Activated T-helper 17 cell treated with anti-CD3 and anti-CD28 coated beads, Interleukin-2, amount 50 U/mL, for 72 hours (primary cell): Measurements from ENCODE around the gene FBN2. TPM values are rescaled to one million over a fixed set of nuclear protein-coding genes. Genes with fewer than 3 reads are reported as not detected.
"Not testable (repeated sequence)": the region's sequence is repeated elsewhere in the genome, so short reads cannot be mapped to it uniquely, and the experiment has no call there.

Experiments used
- ATAC-seq: fragments of 150-1000 bp; cut with Tn5 transposase; replicated peaks from 2 replicates; pipeline ENCODE4 v1.10.0; 2021; ENCODE audit warnings: mild to moderate bottlenecking, moderate library complexity
- H3K27ac Mint-ChIP-seq: one replicate; pipeline ENCODE4 v1.8.0; 2022; ENCODE audit warnings: mixed read lengths
- H3K27me3 Mint-ChIP-seq: one replicate; pipeline ENCODE4 v1.8.0; 2022; ENCODE audit warnings: mixed read lengths
- H3K36me3 Mint-ChIP-seq: one replicate; pipeline ENCODE4 v1.8.0; 2022; ENCODE audit warnings: low read depth, mild to moderate bottlenecking, mixed read lengths
- H3K4me1 Mint-ChIP-seq: one replicate; pipeline ENCODE4 v1.8.0; 2022; ENCODE audit warnings: mixed read lengths
- H3K4me3 Mint-ChIP-seq: one replicate; pipeline ENCODE4 v1.8.0; 2022; ENCODE audit warnings: mild to moderate bottlenecking, mixed read lengths
- H3K9me3 Mint-ChIP-seq: one replicate; pipeline ENCODE4 v1.8.0; 2022; ENCODE audit warnings: mixed read lengths
- total RNA-seq, 2 donors: library from RNA; stranded (reverse); gene quantifications; one replicate each; pipeline ENCODE4 v1.2.3, GENCODE V29; 2022

The FBN2 gene
- total RNA-seq, 2 donors from 2014 or later: not detected

DNA sequence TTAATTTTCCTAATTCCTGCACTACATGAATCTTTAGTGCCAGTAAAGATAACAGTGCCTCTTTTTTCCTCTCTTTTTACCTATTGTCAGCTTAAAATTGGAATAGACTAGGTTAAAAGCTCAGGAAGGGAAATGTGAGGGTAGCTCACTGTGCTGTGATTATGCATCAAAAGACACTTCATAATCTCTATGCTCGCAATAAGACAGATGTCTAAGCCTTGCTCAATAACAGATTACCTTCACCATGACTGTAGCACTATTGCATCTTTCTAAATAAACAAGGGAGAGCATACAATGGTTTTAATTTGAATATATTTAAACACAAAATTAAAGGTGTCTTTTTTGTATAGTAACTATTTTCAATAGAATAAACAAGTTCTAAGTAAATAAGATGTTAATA, 130.1 kb downstream of the FBN2 start:
- H3K27me3 Mint-ChIP-seq: no peaks in the 10 kb centered on the region
- ATAC-seq: no peak
- no peak overlapping the region for H3K27ac Mint-ChIP-seq
- H3K9me3 Mint-ChIP-seq: no peaks in the 10 kb centered on the region
- no peak overlapping the region for H3K4me3 Mint-ChIP-seq
- H3K36me3 Mint-ChIP-seq: no peaks in the 10 kb centered on the region
- H3K4me1 Mint-ChIP-seq: no peaks in the 10 kb centered on the region

DNA sequence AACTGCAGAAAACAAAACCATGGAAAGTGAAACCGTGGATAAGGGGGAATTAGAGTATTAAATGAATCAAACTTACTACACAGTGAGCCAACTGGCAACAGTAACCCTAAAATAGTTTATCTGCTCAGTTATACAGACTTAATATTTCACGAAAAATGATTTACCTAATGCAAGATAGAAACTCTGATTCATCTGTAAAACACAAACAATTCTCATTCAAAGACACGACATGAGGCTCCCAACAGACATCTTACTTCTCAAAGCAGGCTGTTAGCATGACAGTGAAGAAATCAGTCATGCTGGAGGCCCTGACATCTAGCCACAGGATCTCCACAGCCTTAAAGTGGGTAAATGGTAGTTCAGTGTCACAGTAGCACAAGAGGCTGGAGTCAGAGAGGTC, 131.2 kb downstream of the FBN2 start:
- Mint-ChIP-seq H3K27ac (no peak overlapping the region), H3K27me3 (no peaks in the 10 kb centered on the region), H3K4me1 (no peaks in the 10 kb centered on the region), H3K9me3 (no peaks in the 10 kb centered on the region), H3K36me3 (no peaks in the 10 kb centered on the region), H3K4me3 (no peak overlapping the region)
- no peak for ATAC-seq

DNA sequence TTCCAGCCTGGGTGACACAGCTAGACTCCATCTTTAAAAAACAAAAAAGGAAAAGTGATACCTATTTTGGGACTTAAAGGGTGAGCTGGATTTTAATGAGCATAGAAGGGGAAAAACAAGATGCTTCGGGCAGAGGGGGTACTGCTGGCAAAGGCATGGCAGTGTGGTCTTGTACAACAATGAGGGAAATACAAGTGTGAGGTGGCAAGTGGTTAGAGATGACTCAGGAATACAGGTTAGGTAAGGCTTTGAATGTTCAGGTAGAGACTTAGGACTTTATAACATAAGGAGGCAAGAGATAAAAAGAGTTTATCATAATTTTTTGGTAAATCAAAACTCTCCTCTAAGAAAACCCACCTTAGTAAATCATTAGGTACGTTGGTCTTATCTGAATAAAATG, 132.9 kb downstream of the FBN2 start:
- Mint-ChIP-seq H3K27me3 (no peaks in the 10 kb centered on the region), H3K4me3 (no peak overlapping the region), H3K9me3 (no peaks in the 10 kb centered on the region), H3K4me1 (no peaks in the 10 kb centered on the region), H3K27ac (no peak overlapping the region), H3K36me3 (no peaks in the 10 kb centered on the region)
- ATAC-seq: no peak

DNA sequence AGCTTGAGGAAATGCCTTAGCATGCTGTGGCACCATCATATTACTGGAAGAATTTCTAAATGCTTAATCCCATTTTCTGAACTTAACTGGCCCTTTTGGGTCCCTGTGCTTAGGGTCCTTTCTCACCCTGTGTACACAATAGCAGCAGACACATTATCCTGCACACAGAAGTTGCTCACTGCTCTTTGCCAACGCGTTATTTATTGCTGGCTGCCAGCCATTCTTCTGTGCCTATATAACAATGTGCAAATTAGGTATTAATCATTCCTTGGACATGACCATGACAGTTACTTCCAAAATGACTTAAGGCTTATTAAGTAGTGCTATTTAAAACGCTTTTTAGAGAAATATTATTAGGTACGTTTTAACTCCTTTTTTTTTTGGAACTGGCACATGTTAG, 134.7 kb downstream of the FBN2 start:
- H3K36me3 Mint-ChIP-seq: no peaks in the 10 kb centered on the region
- no peak overlapping the region for H3K4me3 Mint-ChIP-seq
- no peak for ATAC-seq
- H3K27ac Mint-ChIP-seq: no peak overlapping the region
- peaks cover 4% of the 10 kb centered on the region for H3K9me3 Mint-ChIP-seq
- H3K4me1 Mint-ChIP-seq: no peaks in the 10 kb centered on the region
- H3K27me3 Mint-ChIP-seq: peaks cover 3% of the 10 kb centered on the region

DNA sequence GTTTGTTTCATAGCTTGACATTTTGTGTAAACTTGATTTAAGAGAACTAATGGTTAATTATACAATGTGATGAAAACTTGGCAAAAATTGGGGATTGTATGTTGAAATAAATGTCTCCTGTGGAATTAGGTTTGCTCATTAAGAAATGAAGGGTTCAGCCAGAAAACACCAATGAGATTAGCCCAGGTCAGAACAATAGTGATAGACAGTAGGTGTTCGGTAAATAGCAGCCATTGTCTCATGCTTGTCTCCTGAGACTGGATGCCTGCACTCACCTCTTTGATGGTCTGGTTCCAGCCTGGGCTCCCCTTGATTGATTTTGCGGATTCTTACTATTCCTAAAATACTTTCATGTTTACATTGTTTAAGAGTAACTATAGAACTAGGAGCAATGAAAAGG, 135.5 kb downstream of the FBN2 start:
- H3K27ac Mint-ChIP-seq: no peak overlapping the region
- no peak overlapping the region for H3K4me3 Mint-ChIP-seq
- H3K4me1 Mint-ChIP-seq: no peaks in the 10 kb centered on the region
- no peaks in the 10 kb centered on the region for H3K36me3 Mint-ChIP-seq
- H3K27me3 Mint-ChIP-seq: peaks cover 3% of the 10 kb centered on the region
- no peak for ATAC-seq
- peaks cover 4% of the 10 kb centered on the region for H3K9me3 Mint-ChIP-seq

DNA sequence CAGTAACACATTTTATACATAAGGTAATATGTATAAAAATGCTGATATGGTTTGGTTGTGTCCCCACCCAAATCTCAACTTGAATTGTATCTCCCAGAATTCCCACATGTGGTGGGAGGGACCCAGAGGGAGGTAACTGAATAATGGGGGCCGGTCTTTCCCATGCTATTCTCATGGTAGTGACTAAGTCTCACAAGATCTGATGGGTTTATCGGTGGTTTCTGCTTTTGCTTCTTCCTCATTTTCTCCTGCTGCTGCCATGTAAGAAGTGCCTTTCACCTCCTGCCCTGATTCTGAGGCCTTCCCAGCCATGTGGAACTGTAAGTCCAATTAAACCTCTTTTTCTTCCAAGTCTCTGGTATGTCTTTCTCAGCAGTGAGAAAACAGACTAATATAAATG, 137.3 kb downstream of the FBN2 start:
- H3K27ac Mint-ChIP-seq, H3K27me3 Mint-ChIP-seq, ATAC-seq, H3K4me1 Mint-ChIP-seq, H3K4me3 Mint-ChIP-seq, H3K9me3 Mint-ChIP-seq, H3K36me3 Mint-ChIP-seq: not testable (repeated sequence)

DNA sequence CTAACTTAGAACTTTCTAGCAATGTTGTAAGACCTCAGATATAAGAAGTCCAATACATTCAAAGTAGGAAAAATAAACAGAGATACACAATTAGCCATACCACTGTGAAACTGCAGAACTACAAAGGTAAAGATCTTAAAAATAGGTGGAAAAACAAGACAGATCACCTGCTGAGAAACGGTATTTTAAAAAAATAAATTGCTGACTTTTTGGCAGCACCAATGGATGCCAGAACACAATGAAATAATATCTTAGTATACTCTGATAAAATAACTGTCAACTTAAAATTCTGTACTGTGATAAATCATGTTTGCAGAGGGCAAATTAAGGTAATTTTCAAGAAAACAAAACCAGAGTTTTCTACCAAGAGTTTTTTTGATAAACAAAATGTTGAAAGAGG, 138.9 kb downstream of the FBN2 start:
- no peak for ATAC-seq
- peaks cover 4% of the 10 kb centered on the region for H3K9me3 Mint-ChIP-seq
- peaks cover 3% of the 10 kb centered on the region for H3K27me3 Mint-ChIP-seq
- no peaks in the 10 kb centered on the region for H3K4me1 Mint-ChIP-seq
- H3K36me3 Mint-ChIP-seq: no peaks in the 10 kb centered on the region
- H3K27ac Mint-ChIP-seq: no peak overlapping the region
- no peak overlapping the region for H3K4me3 Mint-ChIP-seq

DNA sequence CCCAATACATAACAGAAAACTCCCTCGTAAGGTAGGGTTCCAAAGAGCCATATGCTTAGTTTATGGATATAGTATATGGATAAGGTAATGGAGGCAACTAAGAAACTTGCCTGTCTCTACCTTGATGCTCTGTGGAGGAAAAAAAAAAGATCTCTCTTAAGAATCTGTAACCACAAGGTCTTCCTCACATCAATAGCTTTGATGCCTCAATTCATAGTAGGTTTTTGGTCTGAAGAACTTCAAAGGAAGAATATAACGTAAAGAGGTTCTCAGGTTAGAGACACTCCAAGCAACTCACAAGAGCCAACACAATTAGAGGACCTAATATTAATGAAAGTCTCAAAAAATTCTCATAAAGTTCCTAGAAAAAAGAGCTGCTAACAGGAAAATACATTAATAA, 140.2 kb downstream of the FBN2 start:
- Mint-ChIP-seq H3K4me1 (no peaks in the 10 kb centered on the region), H3K27ac (no peak overlapping the region), H3K36me3 (no peaks in the 10 kb centered on the region), H3K4me3 (no peak overlapping the region), H3K9me3 (peaks cover 4% of the 10 kb centered on the region), H3K27me3 (peaks cover 3% of the 10 kb centered on the region)
- ATAC-seq: no peak

DNA sequence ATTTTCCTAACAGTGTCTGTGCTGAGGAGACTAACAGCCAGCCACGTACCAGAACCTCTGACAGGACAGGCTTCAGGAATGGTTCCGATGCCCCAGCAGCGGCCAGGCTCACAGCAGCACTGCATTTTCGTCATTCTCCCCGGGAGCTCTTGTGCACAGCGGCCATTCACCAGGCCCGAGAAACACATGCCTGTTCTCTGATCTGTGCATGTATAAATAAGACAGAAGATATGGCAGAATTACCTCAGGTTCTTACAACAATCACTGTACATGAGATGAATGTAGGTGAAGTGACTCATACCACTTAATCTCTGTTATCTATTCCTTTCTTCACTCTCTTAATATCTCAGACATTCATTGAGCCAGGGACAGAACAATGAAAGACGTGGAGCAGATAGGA, 143.0 kb downstream of the FBN2 start:
- Mint-ChIP-seq H3K4me3 (no peak overlapping the region), H3K4me1 (no peaks in the 10 kb centered on the region), H3K27me3 (peaks cover 3% of the 10 kb centered on the region), H3K9me3 (peaks cover 4% of the 10 kb centered on the region), H3K36me3 (no peaks in the 10 kb centered on the region), H3K27ac (no peak overlapping the region)
- no peak for ATAC-seq

DNA sequence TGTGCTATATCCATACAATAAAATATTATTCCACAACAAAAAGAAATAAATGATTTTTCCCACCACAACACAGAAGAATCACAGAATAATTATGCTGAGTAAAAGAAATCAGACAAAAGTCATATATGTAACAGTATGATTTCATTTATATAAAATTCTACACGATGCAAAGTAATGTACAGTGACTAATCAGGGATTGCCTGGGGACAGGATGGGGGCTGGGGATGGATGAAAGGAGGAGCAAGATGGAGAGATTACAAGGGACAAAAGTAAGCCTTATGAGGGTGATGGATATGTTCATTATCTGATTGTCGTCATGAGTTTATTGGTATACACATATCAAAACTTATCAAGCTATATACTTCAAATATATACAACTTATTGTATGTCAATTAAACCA, 154.0 kb downstream of the FBN2 start:
- Mint-ChIP-seq H3K9me3 (peaks cover 8% of the 10 kb centered on the region), H3K36me3 (no peaks in the 10 kb centered on the region), H3K4me1 (no peaks in the 10 kb centered on the region), H3K27ac (no peak overlapping the region), H3K27me3 (no peaks in the 10 kb centered on the region), H3K4me3 (no peak overlapping the region)
- no peak for ATAC-seq

DNA sequence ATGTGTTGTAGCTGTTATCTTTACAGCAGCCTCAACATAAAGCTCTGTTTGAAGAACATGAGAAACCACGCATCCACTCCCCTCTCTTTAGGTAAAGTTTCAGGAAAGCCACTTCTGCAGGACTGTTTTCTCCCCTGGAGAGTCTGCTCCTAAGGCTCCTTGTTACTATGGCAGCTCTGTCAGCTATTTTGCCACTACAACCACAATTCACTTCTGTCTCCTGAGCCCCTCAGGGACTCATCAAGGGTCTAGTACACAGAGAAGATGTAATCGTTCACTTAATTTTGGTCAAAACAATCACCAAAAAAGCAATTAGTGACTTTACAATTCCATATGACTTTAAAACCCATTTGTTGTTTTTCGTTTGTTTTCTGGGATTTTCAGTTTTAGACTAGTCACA, 157.7 kb downstream of the FBN2 start:
- H3K9me3 Mint-ChIP-seq: no peaks in the 10 kb centered on the region
- no peak overlapping the region for H3K4me3 Mint-ChIP-seq
- H3K27ac Mint-ChIP-seq: no peak overlapping the region
- no peaks in the 10 kb centered on the region for H3K36me3 Mint-ChIP-seq
- no peaks in the 10 kb centered on the region for H3K4me1 Mint-ChIP-seq
- ATAC-seq: no peak
- no peaks in the 10 kb centered on the region for H3K27me3 Mint-ChIP-seq

DNA sequence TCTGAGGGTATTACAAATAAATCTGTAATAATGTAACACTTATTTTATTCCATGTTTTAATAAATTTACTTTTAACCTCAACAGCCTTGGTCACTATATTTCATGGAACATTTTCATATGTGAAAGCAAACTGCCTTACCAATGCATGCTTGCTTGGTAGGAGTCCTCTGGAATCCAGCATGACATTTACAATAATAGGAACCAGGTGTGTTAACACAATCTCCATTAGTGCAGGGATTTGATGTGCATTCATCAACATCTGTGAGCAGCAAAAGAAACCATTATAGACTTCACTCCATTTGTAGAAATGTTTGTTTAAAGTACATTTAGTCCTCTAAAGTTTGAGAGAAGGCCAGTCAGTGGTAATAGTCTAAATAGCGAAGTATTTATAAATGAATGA, 159.4 kb downstream of the FBN2 start:
- Mint-ChIP-seq H3K27ac (no peak overlapping the region), H3K9me3 (no peaks in the 10 kb centered on the region), H3K27me3 (peaks cover 3% of the 10 kb centered on the region), H3K4me1 (no peaks in the 10 kb centered on the region), H3K4me3 (no peak overlapping the region), H3K36me3 (no peaks in the 10 kb centered on the region)
- no peak for ATAC-seq

DNA sequence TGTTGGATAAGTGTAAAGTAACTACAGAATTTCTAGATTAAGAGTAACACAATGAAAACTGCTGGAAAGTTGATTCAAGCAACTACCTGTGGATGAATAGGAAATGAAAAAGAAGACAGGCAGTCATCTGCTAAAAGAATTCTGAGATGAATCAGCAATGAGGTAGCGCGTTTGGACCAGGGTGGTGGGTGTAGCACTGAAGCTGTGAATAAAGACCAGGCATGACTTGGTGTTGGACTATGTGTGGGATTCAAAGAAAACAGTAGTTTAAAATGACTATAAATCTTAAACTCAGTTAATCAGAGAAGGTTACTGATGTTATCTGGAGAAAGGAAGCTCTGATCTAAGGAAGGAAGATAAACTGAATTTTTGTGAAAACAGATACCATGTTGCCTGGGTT, 159.8 kb downstream of the FBN2 start:
- H3K4me1 Mint-ChIP-seq: no peaks in the 10 kb centered on the region
- no peak overlapping the region for H3K27ac Mint-ChIP-seq
- H3K9me3 Mint-ChIP-seq: no peaks in the 10 kb centered on the region
- peak; percentile 26 for ATAC-seq
- H3K27me3 Mint-ChIP-seq: peaks cover 3% of the 10 kb centered on the region
- H3K36me3 Mint-ChIP-seq: no peaks in the 10 kb centered on the region
- H3K4me3 Mint-ChIP-seq: no peak overlapping the region

DNA sequence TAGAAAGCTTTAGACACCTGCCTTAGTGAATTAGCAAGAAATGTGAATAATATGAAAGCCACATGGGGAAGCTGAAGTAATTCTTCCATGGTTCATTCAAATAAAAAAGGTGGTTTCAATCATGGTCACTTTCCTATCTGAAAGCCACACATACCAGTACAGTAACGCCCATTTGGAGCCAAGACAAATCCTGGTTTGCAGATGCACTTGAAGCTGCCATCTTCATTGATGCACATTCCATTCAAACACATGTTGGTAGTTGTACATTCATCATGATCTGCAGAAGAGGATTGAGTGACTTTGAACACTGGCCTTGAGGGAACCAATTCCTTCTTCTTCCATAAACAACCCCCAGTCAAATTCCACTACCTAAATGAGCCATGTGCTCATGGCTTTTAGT, 161.5 kb downstream of the FBN2 start:
- Mint-ChIP-seq H3K27ac (no peak overlapping the region), H3K4me3 (no peak overlapping the region), H3K9me3 (no peaks in the 10 kb centered on the region), H3K36me3 (no peaks in the 10 kb centered on the region), H3K27me3 (peaks cover 3% of the 10 kb centered on the region), H3K4me1 (no peaks in the 10 kb centered on the region)
- ATAC-seq: no peak

DNA sequence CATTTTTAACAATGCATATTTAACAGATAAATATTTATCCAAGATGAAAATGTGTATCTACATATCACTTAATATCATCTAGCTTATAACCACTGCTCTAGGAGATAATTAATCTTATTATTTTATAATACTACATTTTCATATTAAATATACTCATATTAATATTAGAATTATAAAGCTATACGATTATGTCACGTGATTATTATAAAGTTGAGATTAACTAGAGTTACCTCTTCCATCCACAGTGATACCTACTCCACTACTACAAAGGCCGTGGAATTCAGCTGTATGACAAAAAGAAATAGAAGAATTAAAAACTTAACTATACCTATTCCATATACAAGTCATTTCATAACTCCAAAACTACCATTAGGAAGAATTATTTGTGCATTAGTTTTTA, 171.9 kb downstream of the FBN2 start:
- H3K4me3 Mint-ChIP-seq: no peak overlapping the region
- H3K27me3 Mint-ChIP-seq: no peaks in the 10 kb centered on the region
- ATAC-seq: no peak
- H3K4me1 Mint-ChIP-seq: no peaks in the 10 kb centered on the region
- H3K9me3 Mint-ChIP-seq: no peaks in the 10 kb centered on the region
- H3K27ac Mint-ChIP-seq: no peak overlapping the region
- H3K36me3 Mint-ChIP-seq: no peaks in the 10 kb centered on the region

DNA sequence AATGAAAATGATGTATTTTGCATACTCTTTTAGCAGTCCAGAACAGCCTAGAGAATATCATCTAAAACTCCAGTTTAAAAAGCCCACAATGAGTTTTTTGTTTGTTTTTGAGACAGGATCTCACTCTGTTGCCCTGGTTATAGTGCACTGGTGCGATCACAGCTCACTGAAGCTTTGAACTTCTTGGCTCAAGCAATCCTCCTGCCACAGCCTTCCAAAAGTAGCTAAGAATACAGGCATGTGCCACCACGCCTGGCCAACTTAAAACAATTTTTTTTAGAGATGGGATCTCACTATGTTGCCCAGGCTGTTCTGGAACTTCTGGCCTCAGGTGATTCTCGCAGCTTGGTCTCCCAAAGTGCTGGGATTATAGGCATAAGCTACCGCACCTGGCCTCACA, 175.7 kb downstream of the FBN2 start:
- Mint-ChIP-seq H3K4me3 (no peak overlapping the region), H3K27me3 (no peaks in the 10 kb centered on the region), H3K27ac (no peak overlapping the region), H3K9me3 (no peaks in the 10 kb centered on the region), H3K4me1 (no peaks in the 10 kb centered on the region), H3K36me3 (no peaks in the 10 kb centered on the region)
- no peak for ATAC-seq
